HUES6 (cell line): ENCODE data around the gene PARN.

ENCODE experiments used
- H3K27ac ChIP-seq: 2 replicates; pipeline ENCODE4 v1.7.0; 2013; ENCODE audit warnings: low read depth, mild to moderate bottlenecking, low read length, inconsistent platforms
- H3K27me3 ChIP-seq: 2 replicates; pipeline ENCODE4 v1.6.1; 2013; ENCODE audit warnings: low read length; ENCODE audit not compliant: control insufficient read depth, insufficient read depth
- H3K36me3 ChIP-seq: 2 replicates; pipeline ENCODE4 v1.6.1; 2013; ENCODE audit warnings: low read length; ENCODE audit not compliant: control insufficient read depth, insufficient read depth
- H3K4me1 ChIP-seq: 2 replicates; pipeline ENCODE4 v1.6.1; 2013; ENCODE audit warnings: low read length; ENCODE audit not compliant: control insufficient read depth, insufficient read depth
- H3K4me3 ChIP-seq: 2 replicates; pipeline ENCODE4 v1.5.1; 2013; ENCODE audit warnings: low read depth, low read length
- H3K9ac ChIP-seq: one replicate; pipeline ENCODE4 v1.6.1; 2013; ENCODE audit warnings: mild to moderate bottlenecking, low read length
- H3K9me3 ChIP-seq: 2 replicates; pipeline ENCODE4 v1.6.1; 2013; ENCODE audit warnings: low read depth, low read length; ENCODE audit not compliant: control insufficient read depth, insufficient read depth

PARN gene

GRCh38 chr16:14486520-14487303, 143.3 kb downstream of the PARN start:
- Histone ChIP-seq H3K4me3 (no peak overlapping the region), H3K9me3 (no peaks in the 10 kb centered on the region), H3K9ac (no peak overlapping the region), H3K27ac (peak overlapping the region; percentile 5; the same call in 1 of the 2 replicates), H3K4me1 (peaks cover 30% of the 10 kb centered on the region), H3K27me3 (no peaks in the 10 kb centered on the region), H3K36me3 (peaks cover 6% of the 10 kb centered on the region)

- Histone ChIP-seq H3K9ac (no peak overlapping the region), H3K27ac (peak overlapping the region; percentile 5; the same call in 1 of the 2 replicates), H3K36me3 (peaks cover 13% of the 10 kb centered on the region), H3K4me3 (no peak overlapping the region), H3K27me3 (no peaks in the 10 kb centered on the region), H3K9me3 (no peaks in the 10 kb centered on the region), H3K4me1 (peaks cover 30% of the 10 kb centered on the region)
Measured at GRCh38 chr16:14485811-14486519, 144.1 kb downstream of the PARN start.

- Histone ChIP-seq H3K4me1 (peaks cover 26% of the 10 kb centered on the region), H3K27me3 (no peaks in the 10 kb centered on the region), H3K27ac (no peak overlapping the region), H3K36me3 (peaks cover 18% of the 10 kb centered on the region), H3K9me3 (no peaks in the 10 kb centered on the region), H3K9ac (no peak overlapping the region), H3K4me3 (no peak overlapping the region)
Measured at GRCh38 chr16:14485121-14485551, 144.9 kb downstream of the PARN start.

- peaks cover 22% of the 10 kb centered on the region for H3K4me1 ChIP-seq
- H3K27ac ChIP-seq = no peak overlapping the region
- peaks cover 26% of the 10 kb centered on the region for H3K36me3 ChIP-seq
- H3K9ac ChIP-seq = no peak overlapping the region
- H3K9me3 ChIP-seq = no peaks in the 10 kb centered on the region
- no peaks in the 10 kb centered on the region for H3K27me3 ChIP-seq
- no peak overlapping the region for H3K4me3 ChIP-seq
Measured at GRCh38 chr16:14483819-14484385, 146.2 kb downstream of the PARN start.

- peaks cover 5% of the 10 kb centered on the region for H3K9me3 ChIP-seq
- 0 out of 2 replicates have a peak, but pooled peaks cover 3% of the 10 kb centered on the region for H3K4me1 ChIP-seq
- no peaks in the 10 kb centered on the region for H3K27me3 ChIP-seq
- H3K36me3 ChIP-seq = peaks cover 15% of the 10 kb centered on the region
- H3K4me3 ChIP-seq = no peak overlapping the region
- no peak overlapping the region for H3K9ac ChIP-seq
- no peak overlapping the region for H3K27ac ChIP-seq
Measured at GRCh38 chr16:14476183-14476582, 153.9 kb downstream of the PARN start.

- Histone ChIP-seq H3K9ac (no peak overlapping the region), H3K4me1 (0 out of 2 replicates have a peak, but pooled peaks cover 3% of the 10 kb centered on the region), H3K9me3 (peaks cover 5% of the 10 kb centered on the region), H3K36me3 (peaks cover 12% of the 10 kb centered on the region), H3K27me3 (no peaks in the 10 kb centered on the region), H3K27ac (no peak overlapping the region), H3K4me3 (no peak overlapping the region)
Measured at GRCh38 chr16:14475370-14476139, 154.5 kb downstream of the PARN start.

- H3K27me3 ChIP-seq = no peaks in the 10 kb centered on the region
- H3K4me1 ChIP-seq = 0 out of 2 replicates have a peak, but pooled peaks cover 3% of the 10 kb centered on the region
- H3K36me3 ChIP-seq = no peaks in the 10 kb centered on the region
- H3K4me3 ChIP-seq = no peak overlapping the region
- H3K9me3 ChIP-seq = peaks cover 3% of the 10 kb centered on the region
- H3K27ac ChIP-seq = no peak overlapping the region
- no peak overlapping the region for H3K9ac ChIP-seq
Measured at GRCh38 chr16:14473488-14473887, 156.6 kb downstream of the PARN start.

GRCh38 chr16:14472357-14472756, 157.7 kb downstream of the PARN start:
- Histone ChIP-seq H3K4me1 (0 out of 2 replicates have a peak, but pooled peaks cover 3% of the 10 kb centered on the region), H3K9me3 (no peaks in the 10 kb centered on the region), H3K9ac (no peak overlapping the region), H3K4me3 (no peak overlapping the region), H3K27ac (no peak overlapping the region), H3K27me3 (no peaks in the 10 kb centered on the region), H3K36me3 (no peaks in the 10 kb centered on the region)

- H3K9ac ChIP-seq = no peak overlapping the region
- H3K9me3 ChIP-seq = no peaks in the 10 kb centered on the region
- no peaks in the 10 kb centered on the region for H3K4me1 ChIP-seq
- H3K36me3 ChIP-seq = no peaks in the 10 kb centered on the region
- H3K27me3 ChIP-seq = no peaks in the 10 kb centered on the region
- no peak overlapping the region for H3K27ac ChIP-seq
- no peak overlapping the region for H3K4me3 ChIP-seq
Measured at GRCh38 chr16:14470788-14471187, 159.3 kb downstream of the PARN start.

- Histone ChIP-seq H3K36me3 (peaks cover 2% of the 10 kb centered on the region; the same call in 1 of the 2 replicates), H3K27ac (no peak overlapping the region)
Measured at GRCh38 chr16:14465799-14466198, 164.3 kb downstream of the PARN start.

More at GRCh38 chr16:14465799-14466198, 164.3 kb downstream of the PARN start:
- no peak overlapping the region for H3K9ac ChIP-seq
- H3K9me3 ChIP-seq = peaks cover 16% of the 10 kb centered on the region; the same call in 1 of the 2 replicates
- 0 out of 2 replicates have a peak, but pooled peaks cover 4% of the 10 kb centered on the region for H3K4me1 ChIP-seq
- no peaks in the 10 kb centered on the region for H3K27me3 ChIP-seq
- H3K4me3 ChIP-seq = no peak overlapping the region
